Transverse colon (tissue), 3 donors: ENCODE data around the gene TNNI2.

Experiments
- CTCF ChIP-seq, 5 experiments: fragments of 200-600 bp in 3 of 5; fragments of 450-650 bp in 2 of 5; sonication (generic) in 3 of 5; IDR thresholded peaks; 1 replicate in 2 of 5; 2 replicates in 3 of 5; pipeline ENCODE4 v1.5.1; 2016 to 2017; ENCODE audit warnings: antibody characterized with exemption in 5 of 5, inconsistent platforms in 3 of 5, mild to moderate bottlenecking in 2 of 5, moderate library complexity in 1 of 5
- EP300 ChIP-seq: sonication (generic); formaldehyde crosslinking; IDR thresholded peaks from one replicate; pipeline ENCODE4 v1.6.1; 2017; ENCODE audit warnings: antibody characterized with exemption, low read depth

GRCh38 chr11:1888811-1889210 is 50.0 kb downstream of the TNNI2 start:
- no peak for TF ChIP-seq CTCF (IDR thresholded peaks at IDR 0.05)
- TF ChIP-seq EP300: no peak
